ENCODE data around the gene GDPGP1. TPM values are rescaled to one million over a fixed set of nuclear protein-coding genes. Genes with fewer than 3 reads are reported as not detected.
A peak's percentile ranks its signal among the peaks of the same experiment; 100 is the strongest.

Gene GDPGP1
- total RNA-seq, 4 donors from 2014 or later: 2.6 to 5.5 (median 3.9) TPM

- 60 to 80% methylated on average over 9 of the region's 9 CpGs for WGBS, 2 donors
- DNase-seq (ENCODE audit: low spot score in 2 of 2): no peak
- H3K4me3 ChIP-seq (ENCODE audit: low read depth, poor library complexity, severe bottlenecking): no peak overlapping the region
- TF ChIP-seq, protein P1, sequence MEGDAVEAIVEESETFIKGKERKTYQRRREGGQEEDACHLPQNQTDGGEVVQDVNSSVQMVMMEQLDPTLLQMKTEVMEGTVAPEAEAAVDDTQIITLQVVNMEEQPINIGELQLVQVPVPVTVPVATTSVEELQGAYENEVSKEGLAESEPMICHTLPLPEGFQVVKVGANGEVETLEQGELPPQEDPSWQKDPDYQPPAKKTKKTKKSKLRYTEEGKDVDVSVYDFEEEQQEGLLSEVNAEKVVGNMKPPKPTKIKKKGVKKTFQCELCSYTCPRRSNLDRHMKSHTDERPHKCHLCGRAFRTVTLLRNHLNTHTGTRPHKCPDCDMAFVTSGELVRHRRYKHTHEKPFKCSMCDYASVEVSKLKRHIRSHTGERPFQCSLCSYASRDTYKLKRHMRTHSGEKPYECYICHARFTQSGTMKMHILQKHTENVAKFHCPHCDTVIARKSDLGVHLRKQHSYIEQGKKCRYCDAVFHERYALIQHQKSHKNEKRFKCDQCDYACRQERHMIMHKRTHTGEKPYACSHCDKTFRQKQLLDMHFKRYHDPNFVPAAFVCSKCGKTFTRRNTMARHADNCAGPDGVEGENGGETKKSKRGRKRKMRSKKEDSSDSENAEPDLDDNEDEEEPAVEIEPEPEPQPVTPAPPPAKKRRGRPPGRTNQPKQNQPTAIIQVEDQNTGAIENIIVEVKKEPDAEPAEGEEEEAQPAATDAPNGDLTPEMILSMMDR (IDR thresholded peaks at IDR 0.05): no peak
- TF ChIP-seq POLR2A (IDR thresholded peaks at IDR 0.05): no peak
- intact Hi-C loops (cut with DNase I; ENCODE audit: low total_unique reads): no loop called here
Measured at GRCh38 chr15:90209591-90209990, 24.4 kb upstream of the GDPGP1 start.

DNA sequence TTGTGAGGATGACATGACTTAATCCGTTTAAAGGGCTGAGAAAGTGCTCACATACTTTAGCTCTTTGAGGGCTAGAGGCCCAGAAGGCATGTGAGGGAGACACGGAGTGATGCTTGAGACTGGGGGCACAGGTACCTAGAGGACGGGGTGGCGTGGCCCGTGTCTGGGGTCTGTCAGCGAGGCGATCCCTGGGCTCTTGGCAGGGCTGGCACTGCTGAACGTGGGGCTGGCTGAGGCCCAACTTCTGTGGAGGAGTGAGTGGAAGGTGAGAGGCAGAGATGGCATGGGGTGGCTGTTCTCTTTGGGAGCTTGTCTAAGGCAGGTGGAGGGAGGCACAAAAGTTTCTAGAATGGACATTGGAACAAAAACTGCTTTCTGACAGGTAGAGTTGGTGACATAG is 23.4 kb upstream of the GDPGP1 start:
- no peak overlapping the region for H3K4me3 ChIP-seq (ENCODE audit: low read depth, poor library complexity, severe bottlenecking)
- 55 to 64% methylated on average over 8 of the region's 8 CpGs for WGBS, 2 donors
- no peak for TF ChIP-seq POLR2A (IDR thresholded peaks at IDR 0.05)
- intact Hi-C loops (cut with DNase I; ENCODE audit: low total_unique reads): no loop called here
- no peak for DNase-seq (ENCODE audit: low spot score in 2 of 2)

- 78 to 79% methylated on average over 9 of the region's 9 CpGs for WGBS, 2 donors
- H3K4me3 ChIP-seq (ENCODE audit: low read depth, poor library complexity, severe bottlenecking): no peak overlapping the region
- no peak for DNase-seq (ENCODE audit: low spot score in 2 of 2)
- TF ChIP-seq POLR2A (IDR thresholded peaks at IDR 0.05): no peak
- TF ChIP-seq, protein P1 (IDR thresholded peaks at IDR 0.05): no peak
- intact Hi-C loops (cut with DNase I; ENCODE audit: low total_unique reads): no loop called here
Measured at GRCh38 chr15:90211009-90211408, 23.0 kb upstream of the GDPGP1 start.

DNA sequence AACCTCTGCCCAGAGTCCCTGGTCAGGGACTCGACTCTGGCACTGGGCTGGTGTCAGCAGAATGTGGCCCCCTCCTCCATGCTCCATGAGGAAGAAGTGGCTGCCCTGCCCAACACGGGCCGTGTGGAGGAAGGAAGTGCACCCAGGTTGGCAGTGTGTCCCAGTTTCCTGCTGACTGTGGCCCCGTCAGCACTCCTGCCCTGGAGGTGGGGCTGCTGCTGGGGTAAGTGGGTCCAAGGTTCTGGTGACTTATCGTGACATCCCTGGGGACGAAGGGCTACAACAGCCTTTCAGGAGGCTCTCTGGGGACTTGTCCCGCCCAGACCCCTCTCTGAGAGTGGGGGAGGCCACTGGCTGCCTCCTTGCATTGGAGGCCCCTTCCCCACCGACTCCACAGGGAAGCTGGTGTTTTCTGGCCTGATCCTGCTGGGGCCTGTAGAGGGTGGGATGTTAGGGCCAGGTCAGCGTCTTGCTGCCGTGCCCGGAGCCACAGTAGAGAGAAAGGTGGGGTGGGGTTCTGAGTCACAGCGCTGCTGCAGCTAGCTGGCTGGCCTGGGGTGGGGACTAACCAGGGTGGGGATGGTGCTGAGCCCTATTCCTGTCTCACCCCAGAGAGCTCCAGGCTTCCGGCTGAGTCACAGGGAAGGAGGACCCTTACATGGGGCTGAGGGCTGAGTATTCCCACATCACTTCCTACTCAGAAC is 22.4 kb upstream of the GDPGP1 start:
- no peak for TF ChIP-seq POLR2A (IDR thresholded peaks at IDR 0.05)
- TF ChIP-seq, protein P1 (IDR thresholded peaks at IDR 0.05): no peak
- DNase-seq (ENCODE audit: low spot score in 2 of 2): peak in 1 of 2 donors; percentile 89
- no peak overlapping the region for H3K4me3 ChIP-seq (ENCODE audit: low read depth, poor library complexity, severe bottlenecking)
- 25 to 28% methylated on average over 7 to 13 of the region's 13 CpGs for WGBS, 2 donors
- intact Hi-C loops (cut with DNase I; ENCODE audit: low total_unique reads): no loop called here

DNA sequence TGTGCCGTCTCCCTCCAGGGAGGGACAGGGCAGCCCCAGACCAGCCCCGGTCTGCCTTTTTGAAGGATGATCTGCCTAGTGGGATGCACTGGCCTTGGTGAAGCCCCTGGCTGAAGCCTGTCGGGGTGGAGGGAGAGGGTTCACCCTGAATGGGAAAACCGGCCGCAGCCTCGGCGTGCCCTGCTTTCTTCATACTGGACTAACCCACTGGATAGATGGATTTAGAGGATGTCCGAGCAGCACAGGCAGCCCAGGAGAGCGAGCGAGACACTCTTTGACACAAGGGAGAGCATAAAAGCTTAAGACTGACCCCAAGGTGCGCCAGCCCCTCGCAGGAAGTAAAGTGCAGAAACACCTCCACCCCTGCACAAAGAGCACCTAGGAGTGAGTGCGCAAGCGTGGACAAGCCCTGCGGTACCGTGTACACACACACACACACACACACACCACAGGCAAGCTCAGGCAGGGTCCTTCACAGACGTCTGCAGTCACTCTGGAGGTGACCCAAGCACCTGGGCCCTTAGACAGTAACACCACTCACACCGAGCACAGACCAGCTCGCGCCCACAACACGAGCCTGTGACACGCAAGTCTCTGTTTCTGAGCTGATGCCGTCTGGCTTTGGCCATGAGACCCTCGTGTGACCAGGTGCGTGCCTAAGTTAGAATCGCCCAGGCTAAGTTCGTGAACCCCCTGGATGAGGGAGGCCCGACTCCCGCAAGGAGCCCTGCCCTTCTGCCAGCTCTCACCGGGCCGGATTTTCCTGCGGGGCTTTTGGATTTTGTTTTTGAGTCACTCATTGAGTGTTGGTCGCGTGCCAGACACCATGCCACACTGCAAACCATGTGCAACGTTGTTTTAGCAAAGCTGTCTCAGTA is 21.5 kb upstream of the GDPGP1 start:
- TF ChIP-seq, protein P1 (IDR thresholded peaks at IDR 0.05): no peak
- TF ChIP-seq POLR2A (IDR thresholded peaks at IDR 0.05): no peak
- intact Hi-C loops (cut with DNase I; ENCODE audit: low total_unique reads): no loop called here
- 46 to 62% methylated on average over 29 to 35 of the region's 35 CpGs for WGBS, 2 donors
- no peak for DNase-seq (ENCODE audit: low spot score in 2 of 2)
- H3K4me3 ChIP-seq (ENCODE audit: low read depth, poor library complexity, severe bottlenecking): no peak overlapping the region

GRCh38 chr15:90213122-90213817 is 20.7 kb upstream of the GDPGP1 start:
- intact Hi-C loops (cut with DNase I; ENCODE audit: low total_unique reads): no loop called here
- H3K4me3 ChIP-seq (ENCODE audit: low read depth, poor library complexity, severe bottlenecking): no peak overlapping the region
- WGBS, 2 donors: 53% methylated on average over 12 of the region's 12 CpGs
- DNase-seq (ENCODE audit: low spot score in 2 of 2): no peak
- TF ChIP-seq POLR2A (IDR thresholded peaks at IDR 0.05): no peak
- TF ChIP-seq, protein P1 (IDR thresholded peaks at IDR 0.05): no peak
